ENCODE results near the gene PIGN. TPM values are rescaled to one million over a fixed set of nuclear protein-coding genes. Genes with fewer than 3 reads are reported as not detected.
A peak's percentile ranks its signal among the peaks of the same experiment; 100 is the strongest.

The PIGN gene
- total RNA-seq, 2 donors from 2014 or later, result 22.6 to 28.7 TPM

- peak overlapping the region; percentile 48 to 92 (median 74) for H3K27ac ChIP-seq
- intact Hi-C loops (cut with DNase I), result loop anchor here (5.0 kb wide), 1 partner anchor 61 kb away; no protein-coding TSS in a partner anchor
- H3K27me3 ChIP-seq, result no peaks in the 10 kb centered on the region
- peaks cover 41% of the 10 kb centered on the region for H3K4me1 ChIP-seq
- H3K4me3 ChIP-seq, result peak overlapping the region; percentile 73 to 100
- DNase-seq (no peak), ATAC-seq (no peak)
- no peaks in the 10 kb centered on the region for H3K9me3 ChIP-seq
- TF ChIP-seq CTCF (IDR thresholded peaks at IDR 0.05) (no peak), POLR2A (IDR thresholded peaks at IDR 0.05) (no peak)
- no peaks in the 10 kb centered on the region for H3K36me3 ChIP-seq (replicated peaks in 1 of 2; ENCODE audit: insufficient read depth in 1 of 2, low read depth in 2 of 2)
- WGBS, 2 donors, result 0 to 1% methylated on average over 10 to 12 of the region's 12 CpGs
These were observed 420 bp downstream of the PIGN start for GRCh38 chr18:62186499-62186773.

DNA sequence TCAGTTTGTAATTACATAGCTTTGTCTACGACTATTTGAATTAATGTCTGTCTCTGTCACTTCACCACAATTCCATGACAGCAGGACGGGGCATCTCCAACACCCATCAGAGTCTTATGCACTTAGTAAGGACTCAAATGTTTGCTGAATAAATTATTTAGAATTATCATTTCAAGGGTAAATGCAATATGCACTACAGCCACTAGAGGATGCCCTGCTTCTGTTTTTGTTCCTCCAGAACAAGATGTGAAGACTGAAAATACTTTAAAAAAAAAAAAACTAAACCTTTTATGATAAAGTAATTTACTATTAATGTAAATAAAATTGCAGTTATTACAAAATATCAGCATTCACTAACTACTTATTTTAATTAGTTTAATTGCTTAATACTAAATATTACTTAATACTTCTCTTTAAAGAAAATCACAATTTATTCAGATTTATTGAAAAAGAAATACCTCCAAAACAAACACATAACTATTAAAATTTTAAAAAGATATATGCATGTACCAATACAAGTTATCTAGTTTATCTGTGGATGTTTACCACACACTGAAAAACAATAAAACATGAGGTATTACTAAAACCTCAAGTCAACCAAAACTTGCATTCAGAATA, 3.2 kb downstream of the PIGN start:
- peaks cover 26% of the 10 kb centered on the region for H3K4me1 ChIP-seq
- DNase-seq, result peak; percentile 28 to 55 (median 38)
- H3K36me3 ChIP-seq (replicated peaks in 1 of 2; ENCODE audit: insufficient read depth in 1 of 2, low read depth in 2 of 2), result no peaks in the 10 kb centered on the region
- H3K27me3 ChIP-seq, result no peaks in the 10 kb centered on the region
- intact Hi-C loops (cut with DNase I), result no loop called here
- no peak for ATAC-seq
- TF ChIP-seq POLR2A (IDR thresholded peaks at IDR 0.05) (no peak), CTCF (IDR thresholded peaks at IDR 0.05) (peak; percentile 90 to 99 (median 95))
- H3K27ac ChIP-seq, result no peak overlapping the region
- H3K4me3 ChIP-seq, result no peak overlapping the region
- no peaks in the 10 kb centered on the region for H3K9me3 ChIP-seq
- WGBS, 2 donors, result 0 to 7% methylated on average over 2 of the region's 2 CpGs

GRCh38 chr18:62182220-62182619, 4.6 kb downstream of the PIGN start:
- no peak overlapping the region for H3K4me3 ChIP-seq
- DNase-seq (no peak), ATAC-seq (no peak)
- no peaks in the 10 kb centered on the region for H3K36me3 ChIP-seq (replicated peaks in 1 of 2; ENCODE audit: insufficient read depth in 1 of 2, low read depth in 2 of 2)
- H3K27me3 ChIP-seq, result no peaks in the 10 kb centered on the region
- peaks cover 23% of the 10 kb centered on the region for H3K4me1 ChIP-seq
- WGBS, 2 donors, result 61 to 64% methylated on average over 3 of the region's 3 CpGs
- H3K9me3 ChIP-seq, result no peaks in the 10 kb centered on the region
- intact Hi-C loops (cut with DNase I), result no loop called here
- no peak overlapping the region for H3K27ac ChIP-seq
- no peak for TF ChIP-seq POLR2A (IDR thresholded peaks at IDR 0.05)
- TF ChIP-seq CTCF (IDR thresholded peaks at IDR 0.05), result no peak

- no peaks in the 10 kb centered on the region for H3K36me3 ChIP-seq (replicated peaks in 1 of 2; ENCODE audit: insufficient read depth in 1 of 2, low read depth in 2 of 2)
- intact Hi-C loops (cut with DNase I), result no loop called here
- no peaks in the 10 kb centered on the region for H3K4me1 ChIP-seq
- H3K9me3 ChIP-seq, result no peaks in the 10 kb centered on the region
- H3K4me3 ChIP-seq, result no peak overlapping the region
- TF ChIP-seq CTCF (IDR thresholded peaks at IDR 0.05), result no peak
- TF ChIP-seq POLR2A (IDR thresholded peaks at IDR 0.05), result no peak
- no peak overlapping the region for H3K27ac ChIP-seq
- ATAC-seq (no peak), DNase-seq (no peak)
- 89 to 92% methylated on average over 4 of the region's 4 CpGs for WGBS, 2 donors
- H3K27me3 ChIP-seq, result no peaks in the 10 kb centered on the region
These were observed 7.6 kb downstream of the PIGN start for GRCh38 chr18:62179213-62179612.

DNA sequence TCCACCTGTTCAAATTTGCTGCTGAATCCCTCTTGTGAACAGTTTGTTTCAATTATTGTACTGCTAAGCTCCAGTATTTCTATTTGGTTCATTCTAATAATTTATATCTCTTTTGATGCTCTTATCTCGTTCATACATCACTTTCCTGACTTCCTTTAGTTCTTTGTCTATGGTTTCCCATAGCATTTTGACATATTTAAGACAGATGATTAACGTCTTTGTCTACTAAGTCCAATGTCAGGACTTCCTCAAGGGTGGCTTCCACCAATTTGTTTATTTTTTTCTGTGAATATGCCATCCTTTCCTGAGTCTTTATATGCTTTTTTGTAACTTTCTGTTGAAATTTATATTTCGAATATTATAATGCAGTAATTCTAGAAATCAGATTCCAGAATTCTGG, 9.6 kb downstream of the PIGN start:
- ATAC-seq (no peak), DNase-seq (no peak)
- intact Hi-C loops (cut with DNase I), result no loop called here
- H3K4me1 ChIP-seq, result no peaks in the 10 kb centered on the region
- H3K4me3 ChIP-seq, result no peak overlapping the region
- H3K27me3 ChIP-seq, result no peaks in the 10 kb centered on the region
- TF ChIP-seq CTCF (IDR thresholded peaks at IDR 0.05) (no peak), POLR2A (IDR thresholded peaks at IDR 0.05) (no peak)
- no peaks in the 10 kb centered on the region for H3K36me3 ChIP-seq (replicated peaks in 1 of 2; ENCODE audit: insufficient read depth in 1 of 2, low read depth in 2 of 2)
- 77% methylated on average over 3 of the region's 3 CpGs for WGBS, 2 donors
- no peak overlapping the region for H3K27ac ChIP-seq
- no peaks in the 10 kb centered on the region for H3K9me3 ChIP-seq
